ENCODE data around the gene AP1B1.

AP1B1 gene

GRCh38 chr22:29299136-29299900 lies 89.1 kb downstream of the AP1B1 start:
- DNase-seq (ENCODE audit: low spot score) = no peak

GRCh38 chr22:29298641-29299040 lies 89.7 kb downstream of the AP1B1 start:
- DNase-seq (ENCODE audit: low spot score) = no peak

GRCh38 chr22:29292379-29292778 lies 96.0 kb downstream of the AP1B1 start:
- no peak for DNase-seq (ENCODE audit: low spot score)

- no peak for DNase-seq (ENCODE audit: low spot score)
These were observed 97.2 kb downstream of the AP1B1 start for GRCh38 chr22:29291215-29291614.

GRCh38 chr22:29290061-29290460 lies 98.3 kb downstream of the AP1B1 start:
- no peak for DNase-seq (ENCODE audit: low spot score)

GRCh38 chr22:29288837-29289236 lies 99.5 kb downstream of the AP1B1 start:
- no peak for DNase-seq (ENCODE audit: low spot score)

- no peak for DNase-seq (ENCODE audit: low spot score)
These were observed 104.2 kb downstream of the AP1B1 start for GRCh38 chr22:29284196-29284595.

- no peak for DNase-seq (ENCODE audit: low spot score)
These were observed 110.4 kb downstream of the AP1B1 start for GRCh38 chr22:29277927-29278326.

Data from CD4-positive, alpha-beta T cell treated with Interleukin-6 at 100 ng/mL for 8 hours (primary cell).